ENCODE measurements around the gene COX6A1. TPM values are rescaled to one million over a fixed set of nuclear protein-coding genes. Genes with fewer than 3 reads are reported as not detected.

The COX6A1 gene
- total RNA-seq, 2 experiments from 2014 or later = 494 TPM

DNA sequence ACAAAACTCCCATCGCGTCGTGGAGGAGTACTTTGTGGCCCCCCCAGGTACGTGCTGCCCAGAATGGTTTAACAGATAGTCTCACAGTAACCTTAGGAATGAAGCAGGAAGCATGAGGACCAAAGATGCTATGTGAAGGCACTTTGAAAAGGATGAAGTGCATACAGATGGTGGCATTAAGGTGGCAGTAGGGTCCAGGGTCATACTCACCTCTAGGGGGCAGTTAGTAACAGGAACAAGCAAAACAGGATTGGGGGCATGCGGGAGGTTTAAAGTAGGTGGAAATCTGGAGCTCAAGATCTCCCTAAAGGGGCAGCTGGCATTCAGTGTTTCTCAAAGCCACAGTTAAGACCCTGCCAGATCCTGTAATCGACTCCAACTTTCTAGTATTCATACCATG lies 19.2 kb downstream of the COX6A1 start:
- ChIA-PET CTCF (interaction anchor here (0.7 to 1.7 kb wide), 5 partner anchors 9 to 141 kb away, joined by 3 to 7 read pairs (median 4); partner anchors contain the start of gene SRSF9), POLR2A (interaction anchor here (0.6 to 2.9 kb wide), 3 partner anchors 12 to 192 kb away, joined by 4 to 12 read pairs (median 8); partner anchors contain the start of gene SRSF9)

DNA sequence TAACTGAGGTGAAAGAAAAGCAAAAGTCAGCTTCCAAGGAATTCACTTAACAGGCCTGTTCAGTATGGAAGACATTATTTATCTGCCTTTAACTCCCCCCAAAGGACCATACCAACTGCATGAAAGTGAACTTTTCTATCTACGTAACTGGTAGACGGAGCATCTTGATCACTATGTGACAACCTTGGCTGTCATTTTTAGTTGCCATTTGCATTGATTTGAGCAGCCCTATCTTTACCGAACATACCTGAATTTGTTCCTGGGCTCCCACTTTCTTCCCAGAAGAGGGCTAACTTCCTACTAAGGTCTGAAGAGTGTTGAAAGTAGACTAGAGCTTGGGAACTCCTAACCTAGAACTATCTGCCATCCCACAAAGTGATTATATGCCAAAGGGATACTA lies 22.2 kb downstream of the COX6A1 start:
- POLR2A ChIA-PET = no interaction called here
- CTCF ChIA-PET = no interaction called here

- CTCF ChIA-PET = interaction anchor here (1.7 kb wide), 1 partner anchor 16 kb away, joined by 7 read pairs; the partner anchor contains the start of genes GATC and TRIAP1
Measured at GRCh38 chr12:120462099-120462640, 24.3 kb downstream of the COX6A1 start.

GRCh38 chr12:120463712-120464111 lies 25.8 kb downstream of the COX6A1 start:
- CTCF ChIA-PET = interaction anchor here (0.6 to 1.1 kb wide), 5 partner anchors 10 to 33 kb away, joined by 3 to 4 read pairs (median 3); partner anchors contain the start of gene DYNLL1
- POLR2A ChIA-PET = interaction anchor here (0.8 kb wide), 1 partner anchor 10 kb away, joined by 3 read pairs; no protein-coding TSS in a partner anchor

More at GRCh38 chr12:120462099-120462640, 24.3 kb downstream of the COX6A1 start:
- POLR2A ChIA-PET = no interaction called here

GRCh38 chr12:120465756-120466155 lies 27.8 kb downstream of the COX6A1 start:
- ChIA-PET CTCF (interaction anchor here (0.9 to 1.6 kb wide), 4 partner anchors 9 to 30 kb away, joined by 3 to 4 read pairs (median 4); partner anchors contain the start of gene DYNLL1), POLR2A (no interaction called here)

DNA sequence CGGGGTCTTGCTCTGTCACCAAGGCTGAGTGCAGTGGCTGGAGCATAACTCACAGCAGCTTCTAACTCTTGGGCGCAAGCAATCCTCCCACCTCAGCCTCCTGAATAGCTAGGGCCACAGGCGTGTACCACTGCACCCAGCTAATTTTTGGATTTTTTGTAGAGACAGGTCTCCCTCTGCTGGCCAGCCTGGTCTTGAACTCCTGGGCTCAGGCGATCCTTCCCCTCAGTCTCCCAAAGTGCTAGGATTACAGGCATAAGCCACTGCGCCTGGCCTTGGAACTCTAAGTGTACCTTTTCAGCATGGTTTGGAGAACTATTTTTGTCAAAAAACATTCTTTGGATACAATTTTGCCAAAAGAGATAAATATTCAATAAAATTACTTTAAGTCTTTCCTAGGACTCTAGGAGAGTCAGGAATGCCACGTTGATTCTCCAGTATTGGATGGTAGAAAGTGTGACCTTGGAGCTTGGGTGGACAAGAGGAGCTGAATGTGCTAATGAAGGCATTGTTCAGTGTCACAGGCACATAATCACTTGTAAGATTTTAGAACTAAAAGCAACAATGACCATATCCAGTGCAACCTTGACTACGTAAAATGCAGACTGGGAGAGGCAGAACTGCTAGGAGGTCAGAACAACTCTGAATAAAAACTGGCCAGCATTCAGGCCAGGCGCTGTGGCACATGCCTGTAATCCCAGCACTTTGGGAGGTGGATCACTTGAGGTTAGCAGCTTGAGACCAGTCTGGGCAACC lies 28.8 kb downstream of the COX6A1 start:
- CTCF ChIA-PET = interaction anchor here (0.9 to 1.9 kb wide), 10 partner anchors 9 to 105 kb away, joined by 3 to 9 read pairs (median 4); partner anchors contain the start of genes COX6A1 and DYNLL1
- POLR2A ChIA-PET = no interaction called here

- ChIA-PET CTCF (interaction anchor here (1.1 to 1.9 kb wide), 4 partner anchors 14 to 31 kb away, joined by 3 to 9 read pairs (median 4); partner anchors contain the start of gene COX6A1), POLR2A (no interaction called here)
Measured at GRCh38 chr12:120467439-120467838, 29.5 kb downstream of the COX6A1 start.

DNA sequence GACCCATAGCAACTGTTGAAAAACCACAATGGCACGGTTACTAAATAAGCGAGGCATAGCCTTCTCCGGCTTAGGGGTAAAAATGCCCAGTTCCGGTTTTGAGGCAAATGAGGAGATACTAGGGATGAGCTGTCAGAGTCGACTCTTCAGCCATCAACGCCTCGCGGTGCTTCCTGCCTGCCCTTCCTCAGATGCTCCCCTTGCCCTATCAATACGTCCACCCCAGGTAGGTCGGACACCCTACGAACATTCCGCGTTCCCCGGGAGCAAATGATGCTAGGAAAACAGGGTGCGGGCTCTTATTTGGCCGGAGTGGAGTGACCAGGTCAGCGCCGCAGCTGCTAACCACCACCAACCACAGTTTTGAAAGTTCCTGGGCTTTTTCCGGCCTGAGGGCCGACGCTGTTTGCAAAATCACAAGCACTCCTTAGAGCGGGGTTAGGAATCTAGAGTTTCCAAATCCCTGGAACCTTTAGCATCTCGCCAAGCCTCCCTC lies 30.5 kb downstream of the COX6A1 start:
- ChIA-PET CTCF (interaction anchor here (0.7 to 1.8 kb wide), 6 partner anchors 9 to 245 kb away, joined by 3 to 7 read pairs (median 3); no protein-coding TSS in a partner anchor), POLR2A (interaction anchor here (0.7 to 2.5 kb wide), 8 partner anchors 10 to 267 kb away, joined by 3 to 12 read pairs (median 4); partner anchors contain the start of genes DYNLL1, POP5, RNU4-2 and RPLP0)

DNA sequence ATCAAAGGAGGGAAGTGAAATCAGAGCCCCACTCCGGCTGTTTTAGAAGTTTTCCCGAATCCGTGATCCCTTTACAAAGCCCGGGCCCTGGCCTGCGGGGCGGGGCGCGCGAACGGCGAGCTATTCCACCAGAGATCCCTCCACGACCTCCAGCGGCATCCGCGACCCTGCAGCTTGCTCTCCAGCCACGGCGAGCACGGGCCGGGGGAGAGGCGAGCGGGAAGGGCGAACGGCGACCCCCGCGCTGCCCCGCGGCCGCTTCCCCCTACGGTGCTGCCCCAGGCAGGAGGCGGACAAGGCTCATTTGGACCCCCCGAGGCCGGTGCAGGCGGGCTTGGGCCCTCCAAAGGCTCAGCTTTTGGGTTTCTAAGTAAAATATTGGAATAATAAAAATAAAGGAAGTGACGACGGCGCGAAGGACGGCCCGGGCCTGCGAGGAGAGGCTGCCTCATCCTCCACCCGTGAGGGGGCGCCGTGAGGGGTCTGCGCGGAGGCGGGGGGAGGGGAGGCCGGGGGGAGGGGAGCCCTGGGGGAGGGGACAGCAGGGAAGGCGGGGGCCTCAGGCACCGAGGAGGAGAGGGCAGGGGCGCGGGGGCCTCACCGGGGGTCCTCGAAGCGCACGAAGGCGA lies 31.0 kb downstream of the COX6A1 start:
- ChIA-PET CTCF (interaction anchor here (0.9 to 2.3 kb wide), 11 partner anchors 10 to 246 kb away, joined by 3 to 8 read pairs (median 3); a partner anchor contains a TSS), POLR2A (interaction anchor here (0.6 to 2.5 kb wide), 8 partner anchors 10 to 663 kb away, joined by 3 to 12 read pairs (median 4); partner anchors contain the start of genes DYNLL1, POP5, RNU4-2 and RPLP0)

GRCh38 chr12:120469450-120470149 lies 31.7 kb downstream of the COX6A1 start, which contains the start of gene SRSF9:
Gene SRSF9, minus strand, starts transcription at chr12:120469748. Its CDS starts 139 bp downstream, at chr12:120469609.
- CTCF ChIA-PET = interaction anchor here (0.8 to 2.3 kb wide), 16 partner anchors 10 to 246 kb away, joined by 3 to 8 read pairs (median 3); a partner anchor contains a TSS
- POLR2A ChIA-PET = interaction anchor here (0.6 to 2.5 kb wide), 7 partner anchors 11 to 662 kb away, joined by 3 to 12 read pairs (median 4); partner anchors contain the start of genes DYNLL1, POP5, RNU4-2 and RPLP0

DNA sequence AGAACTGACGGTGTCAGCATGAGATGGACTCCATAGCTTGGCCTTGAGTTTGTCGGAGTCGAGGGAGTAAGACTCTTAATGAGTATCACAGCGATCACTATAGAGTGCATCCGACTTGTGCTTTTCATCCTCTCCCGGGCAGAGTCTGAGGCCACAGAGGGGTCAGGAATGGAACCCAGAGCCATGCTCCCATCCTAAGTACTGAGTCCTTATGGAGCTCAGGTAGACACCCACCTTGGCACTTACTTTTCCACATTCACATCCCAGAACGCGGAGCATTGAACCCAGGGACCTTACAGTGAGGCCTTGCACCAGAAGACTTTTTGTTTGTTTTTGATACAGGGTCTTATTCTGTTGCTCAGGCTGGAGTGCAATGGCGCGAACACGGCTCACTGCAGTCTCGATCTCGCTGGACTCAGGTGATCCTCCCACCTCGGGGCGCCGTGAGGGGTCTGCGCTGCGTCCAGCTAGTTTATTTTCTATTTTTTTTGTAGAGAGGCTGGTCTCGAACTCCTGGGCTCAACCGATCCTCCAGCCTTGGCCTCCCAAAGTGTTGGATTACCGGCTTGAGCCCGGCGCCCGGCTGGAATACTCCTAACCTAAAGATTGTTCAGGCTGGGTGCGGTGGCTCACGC lies 32.4 kb downstream of the COX6A1 start:
- ChIA-PET POLR2A (interaction anchor here (1.9 to 2.5 kb wide), 2 partner anchors 14 to 111 kb away, joined by 4 to 12 read pairs; partner anchors contain the start of gene POP5), CTCF (interaction anchor here (0.6 to 2.3 kb wide), 10 partner anchors 13 to 157 kb away, joined by 3 to 8 read pairs (median 5); no protein-coding TSS in a partner anchor)

- ChIA-PET POLR2A (no interaction called here), CTCF (interaction anchor here (1.2 kb wide), 1 partner anchor 22 kb away, joined by 4 read pairs; no protein-coding TSS in a partner anchor)
Measured at GRCh38 chr12:120472521-120472920, 34.6 kb downstream of the COX6A1 start.

DNA sequence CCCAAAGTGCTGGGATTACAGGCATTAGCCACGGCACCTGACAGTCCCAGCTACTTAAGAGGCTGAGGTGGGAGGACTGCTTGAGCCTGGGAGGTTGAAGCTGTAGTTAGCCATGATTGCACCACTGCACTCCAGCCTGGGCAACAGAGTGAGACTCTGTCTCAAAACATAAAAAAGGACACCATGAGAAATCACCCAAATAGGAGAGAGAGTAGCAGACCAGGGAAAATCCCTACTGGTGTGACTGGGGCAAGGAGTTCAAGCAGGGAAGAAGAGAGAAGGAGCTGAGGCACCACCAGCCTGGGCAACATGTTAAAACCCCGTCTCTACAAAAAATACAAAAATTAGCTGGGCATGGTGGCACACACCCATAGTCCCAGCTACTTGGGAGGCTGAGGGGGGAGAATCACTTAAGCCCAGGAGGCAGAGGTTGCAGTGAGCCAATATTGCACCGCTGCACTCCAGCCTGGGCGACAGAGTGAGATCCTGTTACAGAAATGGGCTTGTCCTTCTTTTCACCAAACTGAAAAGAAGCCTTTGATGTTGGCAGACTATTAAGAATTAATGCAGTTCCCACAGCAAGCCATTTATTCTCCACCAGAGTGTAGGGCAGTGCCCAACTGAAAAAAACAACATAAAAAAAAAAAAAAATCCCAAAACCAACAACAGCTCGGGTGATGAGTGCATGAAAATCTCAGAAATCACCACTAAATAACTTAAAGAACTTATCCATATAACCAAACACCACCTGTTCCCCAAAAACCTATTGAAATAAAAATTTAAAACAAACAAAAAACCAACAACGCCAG lies 36.1 kb downstream of the COX6A1 start:
- ChIA-PET POLR2A (no interaction called here), CTCF (interaction anchor here (0.6 to 1.7 kb wide), 4 partner anchors 9 to 30 kb away, joined by 3 to 8 read pairs (median 3); no protein-coding TSS in a partner anchor)

DNA sequence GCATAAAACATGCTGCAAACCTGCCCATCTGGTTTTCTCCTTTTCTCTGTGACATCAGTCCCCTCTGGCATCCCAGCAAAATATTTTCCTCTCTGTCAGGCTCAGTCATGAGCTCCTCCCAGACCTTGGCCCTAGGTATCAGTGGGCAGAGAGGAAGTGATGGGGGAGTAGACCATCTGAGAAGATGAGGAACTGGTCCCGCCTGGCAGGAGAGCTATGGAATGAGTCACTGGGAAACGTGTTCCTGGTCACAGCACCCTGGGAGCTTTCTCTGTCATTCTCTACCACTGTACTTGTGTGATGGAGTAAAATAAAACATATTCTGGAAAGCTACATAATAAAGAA lies 36.7 kb downstream of the COX6A1 start:
- ChIA-PET POLR2A (interaction anchor here (0.6 kb wide), 2 partner anchors 107 to 123 kb away, joined by 3 read pairs; partner anchors contain the start of gene POP5), CTCF (interaction anchor here (1.0 to 1.7 kb wide), 2 partner anchors 20 to 22 kb away, joined by 3 to 8 read pairs; no protein-coding TSS in a partner anchor)

DNA sequence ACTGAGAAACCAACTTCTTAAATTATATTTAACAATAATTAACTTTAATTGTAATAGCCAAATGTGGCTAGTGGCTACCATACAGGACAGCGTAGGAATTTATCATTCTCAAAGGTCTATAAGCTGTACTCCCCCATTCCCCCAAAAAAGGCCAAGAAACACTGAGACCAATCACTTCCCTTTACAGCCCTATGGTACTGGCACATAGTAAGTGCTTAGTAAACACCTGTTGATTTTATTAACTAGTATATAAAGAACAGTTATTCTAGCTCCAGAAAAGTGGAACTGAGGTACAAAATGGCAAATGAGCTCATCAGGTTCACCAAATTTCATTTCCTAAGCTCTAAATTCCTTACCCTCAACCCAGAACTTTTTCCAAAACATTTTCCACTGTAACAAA lies 37.7 kb downstream of the COX6A1 start:
- ChIA-PET CTCF (interaction anchor here (0.7 to 1.7 kb wide), 2 partner anchors 9 to 19 kb away, joined by 3 to 8 read pairs; no protein-coding TSS in a partner anchor), POLR2A (interaction anchor here (0.6 kb wide), 1 partner anchor 19 kb away, joined by 8 read pairs; no protein-coding TSS in a partner anchor)

GRCh38 chr12:120479458-120479857 lies 41.5 kb downstream of the COX6A1 start:
- POLR2A ChIA-PET = no interaction called here
- CTCF ChIA-PET = interaction anchor here (0.5 kb wide), 2 partner anchors 64 to 585 kb away, joined by 3 read pairs; no protein-coding TSS in a partner anchor
